Neutrophil (primary cell): ENCODE measurements around the gene ALDH2.
A peak's percentile ranks its signal among the peaks of the same experiment; 100 is the strongest.
"Not testable (repeated sequence)": the region's sequence is repeated elsewhere in the genome, so short reads cannot be mapped to it uniquely, and the experiment has no call there.

ENCODE experiments used
- H3K27ac ChIP-seq: fragments of 200-600 bp; sonication (generic); 2 replicates; pipeline ENCODE4 v1.5.1; 2016; ENCODE audit warnings: mild to moderate bottlenecking, moderate library complexity
- H3K27me3 ChIP-seq: fragments of 200-600 bp; sonication (generic); 2 replicates; pipeline ENCODE4 v1.6.0; 2016; ENCODE audit warnings: mild to moderate bottlenecking
- H3K36me3 ChIP-seq: fragments of 200-600 bp; sonication (generic); 2 replicates; pipeline ENCODE4 v1.5.1; 2017
- H3K4me1 ChIP-seq, 2 experiments: fragments of 200-600 bp in 1 of 2; sonication (generic) in 1 of 2; 1 replicate in 1 of 2; 2 replicates in 1 of 2; pipeline versions ENCODE4 v1.5.1 to v1.6.1; 2013 to 2016; ENCODE audit warnings: low read depth in 1 of 2, low read length in 1 of 2, mild to moderate bottlenecking in 1 of 2, moderate library complexity in 1 of 2; ENCODE audit not compliant: control insufficient read depth in 1 of 2, insufficient read depth in 1 of 2
- H3K4me3 ChIP-seq, 2 experiments: fragments of 200-600 bp in 1 of 2; sonication (generic) in 1 of 2; 1 replicate in 1 of 2; 2 replicates in 1 of 2; pipeline ENCODE4 v1.5.1; 2013 to 2016; ENCODE audit warnings: low read depth in 1 of 2, low read length in 1 of 2, mild to moderate bottlenecking in 1 of 2, moderate library complexity in 1 of 2
- H3K9me3 ChIP-seq: fragments of 200-600 bp; sonication (generic); 2 replicates; pipeline ENCODE4 v1.5.1; 2016
- CTCF ChIP-seq: fragments of 200-600 bp; sonication (generic); IDR thresholded peaks from 2 replicates; pipeline ENCODE4 v1.5.1; 2016; ENCODE audit warnings: antibody characterized with exemption

ALDH2 gene

GRCh38 chr12:111766608-111767361, at the start of gene ALDH2:
Gene ALDH2 (plus strand): TSS chr12:111766933. CDS start chr12:111766983, 50 bp downstream.
- no peak for TF ChIP-seq CTCF
- H3K27ac ChIP-seq: peak within 1 kb of the TSS; percentile 24
- H3K4me1 ChIP-seq: peaks cover 37 to 50% of the 10 kb centered on the region in 2 experiments
- H3K4me3 ChIP-seq: peak within 1 kb of the TSS; percentile 77 to 86
- H3K36me3 ChIP-seq: no peaks in the 10 kb centered on the region
- H3K9me3 ChIP-seq: no peaks in the 10 kb centered on the region
- H3K27me3 ChIP-seq: no peaks in the 10 kb centered on the region

GRCh38 chr12:111719316-111719715, 47.4 kb upstream of the ALDH2 start:
- not testable (repeated sequence) for H3K27me3 ChIP-seq, H3K27ac ChIP-seq, H3K4me3 ChIP-seq, H3K9me3 ChIP-seq, H3K4me1 ChIP-seq
- H3K36me3 ChIP-seq: peaks cover 70% of the 10 kb centered on the region

- no peaks in the 10 kb centered on the region for H3K4me1 ChIP-seq
- H3K36me3 ChIP-seq: peaks cover 69% of the 10 kb centered on the region
- H3K27ac ChIP-seq: no peak overlapping the region
- no peak for TF ChIP-seq CTCF
- no peak overlapping the region for H3K4me3 ChIP-seq
- H3K27me3 ChIP-seq: no peaks in the 10 kb centered on the region
- H3K9me3 ChIP-seq: no peaks in the 10 kb centered on the region
Measured at GRCh38 chr12:111720457-111720856, 46.3 kb upstream of the ALDH2 start.

- H3K4me3 ChIP-seq, H3K9me3 ChIP-seq, H3K27ac ChIP-seq, H3K27me3 ChIP-seq, H3K4me1 ChIP-seq: not testable (repeated sequence)
- peaks cover 55% of the 10 kb centered on the region for H3K36me3 ChIP-seq
Measured at GRCh38 chr12:111723646-111724360, 42.9 kb upstream of the ALDH2 start.

GRCh38 chr12:111728795-111729194, 37.9 kb upstream of the ALDH2 start:
- H3K27me3 ChIP-seq: no peaks in the 10 kb centered on the region
- no peaks in the 10 kb centered on the region for H3K9me3 ChIP-seq
- no peak for TF ChIP-seq CTCF
- H3K36me3 ChIP-seq: peaks cover 63% of the 10 kb centered on the region
- H3K4me1 ChIP-seq: peaks cover 0 to 6% of the 10 kb centered on the region in 2 experiments
- no peak overlapping the region for H3K4me3 ChIP-seq
- no peak overlapping the region for H3K27ac ChIP-seq

GRCh38 chr12:111730420-111730819, 36.3 kb upstream of the ALDH2 start:
- H3K36me3 ChIP-seq: peaks cover 70% of the 10 kb centered on the region
- H3K4me1 ChIP-seq: peaks cover 0 to 6% of the 10 kb centered on the region in 2 experiments
- no peaks in the 10 kb centered on the region for H3K27me3 ChIP-seq
- H3K27ac ChIP-seq: no peak overlapping the region
- no peaks in the 10 kb centered on the region for H3K9me3 ChIP-seq
- no peak for TF ChIP-seq CTCF
- no peak overlapping the region for H3K4me3 ChIP-seq
